Activated CD4-positive, alpha-beta T cell treated with anti-CD3 and anti-CD28 coated beads, Interleukin-10, Interleukin-2, amounts not matched to agents 100 ng/mL and 50 ng/mL, durations not matched to agents 16 hours and 8 hours (primary cell): ENCODE data around the gene OR51D1.

ENCODE experiments used
- DNase-seq: peaks from one replicate; pipeline ENCODE4 v3.0.0-alpha.2; 2020

Gene OR51D1

DNA sequence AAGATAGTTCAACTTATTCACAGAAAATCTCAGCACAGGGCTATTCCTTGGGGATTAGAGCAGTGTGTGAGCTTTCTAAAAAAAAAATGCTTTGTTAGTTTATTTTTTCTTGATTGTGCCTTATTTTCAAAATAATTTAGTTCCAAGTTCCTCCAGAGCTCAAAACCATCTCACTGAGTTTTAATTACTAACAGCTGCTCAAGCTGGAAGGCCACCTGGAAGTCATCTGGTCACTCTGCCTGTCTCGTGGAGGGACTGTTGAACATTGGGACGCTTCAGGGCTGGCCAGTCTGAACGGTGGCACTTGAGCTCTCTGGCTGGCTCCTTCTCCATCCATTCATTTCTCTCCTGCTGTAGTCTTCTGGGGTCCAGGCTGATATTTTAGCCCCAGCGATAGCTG, 10.5 kb downstream of the OR51D1 start:
- DNase-seq, result no peak

DNA sequence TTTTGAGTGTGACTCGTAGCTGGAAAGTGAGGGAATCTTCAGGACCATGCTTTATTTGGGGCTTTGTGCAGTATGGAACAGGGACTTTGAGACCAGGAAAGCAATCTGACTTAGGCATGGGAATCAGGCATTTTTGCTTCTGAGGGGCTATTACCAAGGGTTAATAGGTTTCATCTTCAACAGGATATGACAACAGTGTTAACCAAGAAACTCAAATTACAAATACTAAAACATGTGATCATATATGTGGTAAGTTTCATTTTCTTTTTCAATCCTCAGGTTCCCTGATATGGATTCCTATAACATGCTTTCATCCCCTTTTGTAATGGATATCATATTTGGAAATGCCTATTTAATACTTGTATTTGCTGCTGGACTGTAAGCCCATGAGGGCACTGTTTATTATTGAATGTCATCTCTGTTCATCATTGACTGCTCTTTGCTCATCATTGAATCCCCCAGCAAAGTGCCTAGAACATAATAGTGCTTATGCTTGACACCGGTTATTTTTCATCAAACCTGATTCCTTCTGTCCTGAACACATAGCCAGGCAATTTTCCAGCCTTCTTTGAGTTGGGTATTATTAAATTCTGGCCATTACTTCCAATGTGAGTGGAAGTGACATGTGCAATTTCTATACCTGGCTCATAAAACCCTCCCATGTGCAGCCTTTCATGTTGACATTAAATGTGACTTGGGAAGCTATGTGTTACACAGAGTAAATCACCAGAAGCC, 17.5 kb downstream of the OR51D1 start:
- DNase-seq, result no peak

DNA sequence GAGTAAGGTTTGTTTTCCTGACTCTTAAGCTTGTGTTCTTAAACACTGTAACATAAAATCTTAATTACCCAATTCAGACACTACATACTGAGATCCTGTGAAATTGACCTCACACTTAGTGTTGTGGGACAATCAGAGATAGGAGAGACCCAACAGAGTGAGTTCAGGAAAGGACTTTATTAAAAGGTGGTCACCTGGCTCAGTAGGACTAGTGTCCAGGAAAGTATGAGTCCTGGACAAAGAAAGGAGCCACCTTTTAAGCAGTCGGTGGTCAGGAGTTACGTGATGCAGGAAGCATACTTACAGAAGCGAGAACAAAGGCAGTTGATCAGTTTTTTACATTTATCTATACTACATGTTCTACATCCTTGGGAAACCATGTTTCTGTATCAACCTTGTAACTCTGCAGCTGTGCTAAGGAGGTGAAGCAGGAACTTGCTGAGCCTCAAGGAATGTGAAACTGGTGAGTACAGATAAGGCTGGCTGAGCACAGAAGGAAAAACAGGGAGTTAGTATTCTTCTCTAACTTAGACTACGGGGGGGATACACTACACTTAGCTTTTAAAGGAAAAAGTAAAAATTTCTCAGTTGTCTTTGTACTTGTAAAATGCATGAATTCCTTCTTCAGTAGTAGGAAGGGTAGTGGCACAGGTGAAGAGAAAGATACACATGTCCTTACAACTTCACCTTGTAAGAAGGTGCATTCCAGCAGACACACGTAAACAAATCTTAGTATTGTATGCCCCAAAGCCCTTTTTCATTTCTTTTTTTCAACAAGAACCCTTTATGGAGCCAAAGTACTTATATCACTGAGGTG, 21.6 kb downstream of the OR51D1 start:
- DNase-seq, result no peak

DNA sequence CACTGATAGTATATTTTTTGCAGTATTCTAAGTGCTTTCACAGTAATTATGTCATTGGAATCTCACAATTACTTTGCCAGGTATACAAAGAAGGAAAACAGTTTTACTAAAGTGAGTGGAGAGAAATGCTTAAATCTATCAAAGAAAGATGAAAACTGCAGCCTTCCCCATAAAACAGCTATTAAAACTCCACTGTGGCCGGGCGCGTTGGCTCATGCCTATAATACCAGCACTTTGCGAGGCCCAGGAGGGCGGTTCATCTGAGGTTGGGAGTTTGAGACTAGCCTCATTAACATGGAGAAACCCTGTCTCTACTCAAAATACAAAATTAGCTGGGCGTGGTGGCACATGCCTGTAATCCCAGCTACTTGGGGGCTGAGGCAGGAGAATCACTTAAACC, 25.6 kb downstream of the OR51D1 start:
- no peak for DNase-seq

DNA sequence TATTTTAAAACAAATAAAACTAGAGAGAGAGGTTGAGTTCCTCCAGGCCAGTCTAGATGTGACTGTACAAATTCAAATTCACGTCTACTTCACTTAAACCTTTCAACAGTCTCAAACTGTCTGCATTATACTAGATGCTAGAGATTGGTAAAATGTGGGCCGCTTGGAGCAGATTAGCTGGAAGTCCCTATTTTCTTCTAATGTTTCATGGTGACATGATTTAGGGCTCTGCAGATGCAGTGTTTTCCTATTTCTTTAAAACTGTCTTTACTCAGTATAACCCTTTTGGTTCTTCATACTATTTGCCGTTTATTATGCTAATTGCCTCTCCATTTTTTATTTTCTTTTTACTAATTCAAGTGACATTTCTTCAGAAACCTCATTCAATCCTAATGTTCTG, 26.9 kb downstream of the OR51D1 start:
- DNase-seq, result no peak

DNA sequence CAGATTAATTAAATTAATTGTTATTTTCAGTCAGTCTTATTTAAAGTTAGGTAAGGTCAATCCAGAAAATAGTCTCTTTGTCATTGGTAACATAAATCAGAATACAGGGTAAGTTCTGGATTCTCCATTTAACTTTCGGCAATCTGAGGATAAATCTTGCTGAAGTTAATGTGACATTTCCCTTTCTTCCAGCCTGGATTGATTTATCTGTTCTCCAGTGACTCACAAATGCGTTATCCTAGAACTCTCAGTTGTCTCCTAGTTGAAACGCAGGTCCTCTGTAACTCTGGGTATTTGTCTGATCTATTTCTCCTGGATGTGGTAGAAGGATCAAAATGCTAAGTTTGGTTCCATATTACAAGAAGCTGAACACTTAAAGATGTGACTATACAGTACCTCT, 27.5 kb downstream of the OR51D1 start:
- DNase-seq, result no peak

DNA sequence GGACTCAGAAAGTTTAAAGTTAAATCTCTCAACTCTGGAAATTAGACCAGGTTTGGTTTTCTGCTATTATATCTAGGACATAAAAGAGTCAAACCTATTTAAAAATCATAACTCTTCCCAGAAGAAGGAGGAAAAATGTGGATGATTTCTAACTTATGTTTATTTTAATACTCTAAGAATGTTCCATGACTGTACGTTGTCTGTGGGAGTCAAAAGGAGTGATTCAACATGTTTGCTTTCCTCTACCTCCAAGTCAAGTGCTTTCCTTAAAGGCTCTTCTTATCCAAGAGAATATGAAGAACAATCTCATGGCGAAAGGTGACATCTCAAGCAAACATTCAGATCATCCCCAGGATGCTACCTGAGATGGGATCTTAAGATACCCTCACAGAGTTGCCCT, 28.1 kb downstream of the OR51D1 start:
- no peak for DNase-seq

DNA sequence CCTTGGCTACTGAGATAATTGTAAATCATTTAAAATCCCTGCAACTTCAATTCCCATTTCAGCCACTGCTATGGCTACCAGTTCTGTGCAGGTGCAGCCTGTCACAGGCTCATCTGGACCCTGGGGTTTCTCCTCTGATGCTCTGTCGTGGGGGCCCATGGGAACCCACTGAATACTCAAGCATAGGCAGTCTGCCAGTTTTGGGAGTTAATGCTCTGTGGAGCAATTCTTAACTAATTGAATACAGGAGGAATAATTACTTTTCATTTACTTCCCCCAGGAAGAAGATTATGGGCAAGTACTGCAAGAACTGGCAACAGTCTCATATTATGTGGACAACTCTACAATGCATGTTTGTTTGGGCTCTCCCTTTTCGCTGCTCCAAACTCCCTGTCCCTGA, 34.5 kb downstream of the OR51D1 start:
- no peak for DNase-seq

DNA sequence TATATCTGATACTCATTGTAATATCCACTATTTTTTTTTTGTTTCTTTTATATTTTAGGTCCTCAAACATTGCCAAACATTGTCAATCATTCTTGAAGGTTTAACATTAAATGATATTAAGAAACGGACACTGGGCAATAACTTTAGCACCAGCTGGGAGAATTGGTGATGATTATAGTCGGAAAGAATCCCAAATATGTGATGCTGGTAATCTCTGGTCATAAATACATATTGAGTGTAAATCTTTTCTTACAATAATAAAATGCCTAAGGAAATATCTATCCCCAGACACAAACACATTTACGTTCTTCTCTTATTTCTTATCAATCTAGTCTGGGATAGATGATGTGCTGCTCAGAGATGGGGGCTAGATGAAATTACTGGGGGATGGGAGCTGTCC, 35.2 kb downstream of the OR51D1 start:
- DNase-seq, result no peak

DNA sequence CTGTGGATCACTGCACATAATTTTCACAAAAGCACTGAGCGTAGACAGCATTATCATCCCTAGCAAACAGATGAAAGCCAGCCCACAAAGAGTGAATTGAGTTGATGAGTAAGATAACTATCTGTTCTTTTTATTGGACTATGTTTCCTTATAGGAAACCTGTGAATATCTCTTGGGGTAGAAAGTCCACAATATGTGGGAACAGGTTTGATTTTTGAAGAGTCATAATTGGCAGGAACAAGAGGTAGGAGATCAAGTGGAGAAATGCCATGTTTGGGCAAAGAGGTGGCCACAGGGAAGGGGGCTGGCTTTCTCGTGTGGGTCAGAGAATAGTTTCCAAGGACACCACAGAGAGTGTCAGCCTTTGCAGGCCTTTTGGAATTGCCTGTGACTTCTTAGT, 36.5 kb downstream of the OR51D1 start:
- DNase-seq, result no peak

DNA sequence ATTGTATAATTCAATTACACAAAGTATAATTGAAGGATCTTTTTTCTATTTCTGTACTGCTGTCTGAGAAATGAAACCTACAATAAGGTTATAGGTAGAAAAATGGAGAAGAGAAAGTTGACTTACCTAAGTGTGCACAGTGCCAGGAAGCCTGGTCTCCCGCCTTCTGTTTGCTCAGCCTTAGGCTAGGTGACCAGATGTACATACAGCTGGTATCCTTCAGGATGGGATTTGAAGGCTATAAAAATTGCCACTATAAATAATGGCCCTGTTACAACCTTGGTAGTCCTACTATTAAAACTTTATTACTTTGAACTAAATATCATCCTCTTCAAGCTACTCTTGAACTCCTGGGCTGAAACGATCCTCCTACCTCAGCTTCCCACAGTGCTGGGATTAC, 40.7 kb downstream of the OR51D1 start:
- DNase-seq, result no peak

DNA sequence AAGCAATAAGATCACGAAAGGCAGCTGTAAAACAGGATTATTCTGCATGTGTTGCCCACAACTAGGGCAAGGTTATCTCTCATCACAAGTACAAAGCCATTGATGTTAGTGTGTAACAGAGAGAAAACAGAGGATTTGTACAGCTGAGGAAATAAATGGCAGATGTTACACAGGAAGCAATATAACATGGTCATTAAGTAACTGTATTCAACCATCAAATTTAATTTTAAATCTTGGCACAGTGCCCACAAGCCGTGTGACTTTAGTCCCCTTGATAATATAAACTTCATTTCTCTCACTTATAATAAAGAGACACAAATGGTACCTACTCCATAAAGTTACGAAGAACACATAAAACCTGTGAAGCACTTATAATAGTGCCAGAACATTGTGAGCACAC, 43.1 kb downstream of the OR51D1 start:
- DNase-seq, result no peak

DNA sequence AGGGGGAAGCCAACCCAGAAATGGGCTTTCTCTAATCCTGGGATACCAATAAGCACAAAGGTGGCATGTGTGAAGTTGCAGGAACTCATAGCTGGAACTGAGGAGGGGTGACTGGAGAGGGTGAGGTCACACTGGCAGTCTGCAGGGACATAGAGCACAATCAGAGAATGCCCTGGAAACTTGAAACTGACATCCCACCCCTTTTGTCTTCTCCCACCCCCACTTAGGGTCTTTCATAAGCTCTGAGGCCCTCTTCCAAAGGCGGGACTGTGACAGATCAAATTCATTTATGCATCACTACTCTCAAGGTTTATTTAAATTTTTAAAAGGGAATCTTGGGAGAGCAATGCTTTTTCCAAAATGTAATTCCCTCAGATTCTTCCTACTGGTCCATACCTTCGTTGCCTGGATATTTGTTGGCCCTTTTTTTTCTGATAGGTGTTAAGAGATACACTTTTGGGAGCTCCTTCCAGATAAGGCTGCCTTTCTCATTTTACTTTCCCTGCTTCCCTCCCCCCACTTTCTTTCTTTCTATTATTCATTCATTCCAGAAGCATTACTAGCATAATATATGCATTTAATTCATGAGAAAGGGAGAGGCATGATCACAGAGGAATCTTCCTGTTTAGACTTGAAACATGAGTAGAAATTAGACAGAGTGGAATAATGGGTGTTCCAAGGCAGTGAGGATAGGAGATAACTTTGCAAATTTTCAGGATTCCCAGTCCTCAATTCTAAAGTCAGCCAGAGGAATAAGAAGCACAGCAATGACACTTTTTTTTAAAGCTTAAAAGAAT, 45.5 kb downstream of the OR51D1 start:
- DNase-seq, result no peak

DNA sequence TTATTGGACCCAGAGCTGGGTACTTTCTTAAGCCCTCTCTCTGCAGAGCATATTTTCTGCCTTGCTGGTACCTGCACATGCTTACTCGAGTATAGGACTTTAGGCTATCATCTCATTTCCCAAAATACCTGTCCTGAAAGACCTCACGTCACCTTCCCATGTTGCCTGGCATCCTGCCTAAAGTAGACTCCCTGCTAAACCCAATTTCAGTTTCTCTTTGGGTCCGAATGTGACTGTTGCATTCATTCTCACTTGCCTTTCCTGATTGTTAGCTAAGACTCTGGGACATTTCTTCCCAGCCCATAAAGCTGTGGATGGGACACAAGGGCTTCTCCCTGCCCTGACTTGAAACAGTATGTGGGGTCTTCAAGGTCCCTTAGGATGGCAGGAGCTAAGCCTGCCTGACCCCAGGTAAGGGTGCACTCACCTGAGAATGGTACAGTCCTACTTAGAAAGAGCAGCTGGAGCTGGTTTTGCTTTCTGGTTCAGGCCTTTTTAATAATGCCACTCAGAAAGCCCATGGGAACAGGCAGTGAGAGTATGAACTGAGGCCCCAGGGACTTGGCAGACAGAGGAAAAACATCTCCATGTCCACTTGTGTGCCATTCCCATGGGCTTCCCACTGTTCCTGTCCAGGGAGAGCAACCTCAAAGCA, 47.5 kb downstream of the OR51D1 start:
- no peak for DNase-seq
